UCSD-AML1 (cell line): ENCODE results near the gene TMC2.
"Not testable (repeated sequence)": the region's sequence is repeated elsewhere in the genome, so short reads cannot be mapped to it uniquely, and the experiment has no call there.

Experiments
- DNase-seq: peaks from one replicate; lab custom pipeline; 2025; ENCODE audit not compliant: unreplicated experiment; lab: John Stamatoyannopoulos, UW

The TMC2 gene

DNA sequence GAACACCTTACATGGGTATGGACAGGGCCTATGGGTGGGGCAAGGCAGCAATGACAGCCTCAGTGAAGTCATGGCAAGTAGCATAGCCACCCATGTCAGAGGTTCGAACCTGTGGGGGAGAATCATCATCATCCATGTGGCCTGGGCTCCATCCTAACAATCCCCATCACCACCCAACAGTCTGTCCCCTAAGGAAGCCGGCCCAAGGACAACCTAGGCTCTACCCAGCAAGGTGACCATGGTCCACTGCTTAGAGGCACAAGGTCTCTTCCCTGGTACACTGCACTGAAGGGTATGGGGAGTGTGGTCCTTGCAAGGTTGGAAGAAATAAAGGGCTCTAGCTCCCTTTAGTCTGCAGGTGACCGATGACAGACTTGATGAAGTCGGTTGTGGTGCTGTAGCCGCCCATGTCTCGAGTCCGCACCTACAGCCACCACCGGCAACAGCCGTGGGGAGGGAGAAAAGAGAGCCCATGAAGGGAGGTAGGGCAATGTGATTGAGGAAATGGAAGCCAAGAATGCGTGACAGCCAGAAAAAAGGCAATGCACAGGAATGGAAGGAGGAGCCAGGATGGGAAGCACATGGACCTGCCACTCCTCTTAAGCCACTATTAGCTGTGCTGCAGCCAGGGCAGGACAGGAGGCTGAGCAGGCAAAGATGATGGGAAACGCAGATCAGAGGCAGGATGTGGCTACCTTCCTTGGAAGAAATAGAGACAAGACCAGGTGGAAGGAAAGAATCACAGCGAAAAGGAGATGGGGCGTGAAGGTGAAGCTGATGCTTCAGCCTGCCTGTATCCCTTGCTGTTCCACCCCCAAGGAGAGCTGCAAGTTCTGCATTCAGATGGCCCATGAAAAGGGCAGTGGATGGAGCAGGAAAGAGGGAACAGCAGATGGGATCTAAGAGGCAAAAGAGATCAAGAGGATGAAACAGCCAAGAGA, 122.3 kb downstream of the TMC2 start:
- DNase-seq: no peak

DNA sequence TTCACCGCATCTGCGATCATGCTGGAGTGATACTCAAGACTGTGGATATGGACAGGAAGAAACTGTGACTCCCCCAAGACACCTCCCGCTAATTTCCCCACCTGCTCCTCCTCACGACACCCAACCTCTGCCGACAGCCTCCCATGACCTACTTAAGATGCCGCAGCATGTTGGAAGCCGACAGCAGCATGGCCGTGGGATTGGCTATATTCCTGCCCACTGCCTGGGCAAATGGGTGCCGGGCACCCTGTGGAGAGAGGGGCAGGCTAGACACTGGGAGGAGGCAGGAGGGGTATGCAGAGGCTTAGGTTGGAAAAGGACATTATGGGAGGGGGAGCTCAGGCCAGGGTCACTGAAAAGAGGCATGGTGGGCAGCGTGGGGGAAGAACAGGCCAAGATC, 123.2 kb downstream of the TMC2 start:
- no peak for DNase-seq

DNA sequence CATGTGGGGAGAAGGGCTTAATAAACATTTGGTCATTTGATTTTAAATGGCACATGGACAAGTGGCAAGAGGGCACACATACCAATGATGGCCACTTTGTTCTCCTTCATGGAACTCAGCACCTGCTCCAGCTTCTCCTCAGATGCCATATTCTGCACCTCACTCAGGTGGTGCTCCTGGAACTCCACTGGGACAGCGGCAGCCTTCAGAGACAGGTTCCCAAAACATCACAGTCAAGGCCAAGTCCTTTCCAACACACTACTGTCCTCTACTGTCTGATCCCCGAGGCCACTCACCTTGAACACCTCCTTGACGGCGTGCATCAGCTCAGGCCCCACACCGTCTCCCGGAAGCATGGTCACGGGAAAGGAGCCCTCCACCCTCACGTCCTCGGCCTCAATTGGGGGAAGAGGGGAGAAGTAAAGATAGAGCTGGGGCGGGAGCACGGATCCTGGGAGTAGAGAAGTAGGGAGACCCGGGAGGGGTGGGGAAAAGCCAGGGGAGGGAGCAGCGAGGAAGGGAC, 127.1 kb downstream of the TMC2 start:
- DNase-seq: no peak

DNA sequence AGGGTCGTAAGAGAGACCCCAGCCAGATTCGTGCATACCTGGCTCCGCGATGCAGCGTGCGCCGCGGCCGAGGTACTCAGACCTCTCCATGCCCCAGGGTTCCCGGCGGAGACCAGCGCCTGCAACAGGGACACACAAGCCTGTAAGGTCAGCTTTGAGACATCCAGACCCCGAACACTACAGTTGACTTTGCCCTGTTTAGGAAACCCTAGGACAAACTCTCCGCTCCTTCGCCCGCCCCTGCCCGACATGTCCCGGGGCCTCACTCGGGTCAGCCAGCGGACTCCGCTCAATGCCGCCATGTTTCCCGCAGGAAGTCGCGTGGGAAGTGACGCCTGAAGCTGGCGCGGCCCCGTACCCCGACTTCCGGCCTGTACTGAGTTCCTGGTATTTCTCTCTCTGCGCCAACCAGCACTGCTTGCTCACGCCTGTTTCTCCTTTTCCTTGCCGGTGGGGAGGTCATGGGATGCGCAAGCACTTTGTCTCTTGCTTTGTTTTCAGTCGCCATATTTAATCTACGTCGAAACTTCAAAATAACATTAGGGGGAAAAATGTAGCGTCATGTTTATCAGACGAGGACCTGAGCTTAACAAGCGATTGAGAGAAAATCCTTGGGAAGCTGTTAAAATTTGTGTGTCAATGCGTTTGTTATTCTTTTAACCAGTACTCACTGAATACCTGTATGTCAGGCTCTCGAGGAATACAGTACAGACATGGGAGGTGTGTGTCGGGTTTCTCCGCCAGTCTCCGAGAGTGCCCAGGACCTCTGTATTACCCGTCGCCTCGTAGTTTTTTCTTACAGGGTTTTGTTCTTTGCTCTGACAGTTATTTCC, 127.7 kb downstream of the TMC2 start, which contains the start of gene IDH3B:
Gene IDH3B, minus strand, starts transcription at position 330 of the 833 bp plus-strand sequence. Its CDS starts 28 bp downstream, at position 302.
- peak; percentile 89 for DNase-seq

DNA sequence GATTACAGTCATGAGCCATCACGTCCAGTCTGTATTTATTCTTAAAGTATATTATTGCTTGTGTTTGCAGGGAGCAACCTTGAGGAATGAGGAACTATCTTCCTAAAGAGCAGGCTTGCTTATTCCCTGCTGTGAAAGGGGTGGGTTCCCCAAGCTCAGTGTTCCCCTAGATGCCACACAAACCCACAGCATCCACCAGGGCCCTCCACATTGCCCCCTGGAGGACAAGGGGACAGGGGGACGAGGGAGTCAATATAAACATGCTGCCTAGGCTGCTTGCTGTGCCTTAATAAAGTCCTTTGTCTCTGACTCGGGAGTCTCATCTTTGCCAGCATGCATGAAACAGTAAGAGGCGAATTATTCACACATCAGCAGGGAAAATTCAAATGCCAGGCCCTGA, 135.6 kb downstream of the TMC2 start:
- DNase-seq: peak; percentile 24

DNA sequence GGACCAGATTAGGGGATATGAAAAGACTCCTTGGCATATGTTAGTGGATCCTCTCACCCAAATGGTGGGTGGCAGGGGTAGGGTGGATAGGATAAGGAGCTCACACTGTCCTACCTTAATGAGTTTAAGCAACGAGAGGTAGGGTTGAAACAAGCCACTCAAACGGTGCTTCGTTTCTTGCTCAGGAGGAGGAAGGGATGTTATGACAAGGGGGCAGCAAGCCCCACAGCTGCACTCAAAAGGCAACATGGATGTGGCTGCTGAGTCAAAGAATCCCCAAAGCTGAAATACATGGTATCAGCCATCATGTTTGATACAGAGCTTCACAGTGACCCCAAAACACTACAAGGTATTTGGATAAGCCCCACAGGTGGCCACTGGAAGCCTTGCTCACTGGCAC, 136.1 kb downstream of the TMC2 start:
- DNase-seq: no peak

GRCh38 chr20:2673453-2673852, 137.1 kb downstream of the TMC2 start:
- DNase-seq: no peak

DNA sequence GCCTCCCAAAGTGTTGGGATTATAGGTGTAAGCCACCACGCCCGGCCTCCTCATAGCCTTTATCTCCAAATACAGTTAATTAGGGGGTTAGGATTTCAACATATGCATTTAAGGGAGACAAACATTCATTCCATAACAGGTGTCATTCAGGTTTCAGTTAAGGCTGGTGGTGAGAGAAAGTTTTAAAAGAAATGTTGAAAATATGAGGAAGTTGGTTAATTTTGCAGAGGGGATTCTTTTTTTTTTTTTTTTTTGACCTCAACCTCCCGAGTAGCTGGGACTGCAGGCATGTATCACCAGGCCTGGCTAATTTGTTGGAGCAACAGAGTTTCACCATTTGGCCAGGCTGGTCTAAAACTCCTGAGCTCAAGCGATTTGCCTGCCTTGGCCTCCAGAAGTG, 143.7 kb downstream of the TMC2 start:
- no peak for DNase-seq

DNA sequence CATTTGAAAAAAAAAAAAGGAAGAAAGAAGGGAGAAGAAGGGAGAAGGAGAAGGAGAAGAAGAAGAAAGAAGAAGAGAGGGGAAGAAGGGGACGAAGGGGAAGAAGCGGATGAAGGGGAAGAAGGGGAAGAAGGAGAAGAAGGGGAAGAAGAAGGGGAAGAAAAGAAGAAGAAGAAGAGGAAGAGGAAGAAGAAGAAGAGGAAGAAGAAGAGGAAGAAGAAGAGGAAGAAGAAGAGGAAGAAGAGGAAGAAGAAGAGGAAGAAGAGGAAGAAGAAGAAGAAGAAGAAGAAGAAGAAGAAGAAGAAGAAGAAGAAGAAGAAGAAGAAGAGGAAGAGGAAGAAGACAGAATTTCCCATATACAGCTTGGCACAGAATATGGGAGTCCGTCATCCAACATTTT, 145.7 kb downstream of the TMC2 start:
- not testable (repeated sequence) for DNase-seq

GRCh38 chr20:2684817-2685216, 148.4 kb downstream of the TMC2 start:
- peak; percentile 50 for DNase-seq

DNA sequence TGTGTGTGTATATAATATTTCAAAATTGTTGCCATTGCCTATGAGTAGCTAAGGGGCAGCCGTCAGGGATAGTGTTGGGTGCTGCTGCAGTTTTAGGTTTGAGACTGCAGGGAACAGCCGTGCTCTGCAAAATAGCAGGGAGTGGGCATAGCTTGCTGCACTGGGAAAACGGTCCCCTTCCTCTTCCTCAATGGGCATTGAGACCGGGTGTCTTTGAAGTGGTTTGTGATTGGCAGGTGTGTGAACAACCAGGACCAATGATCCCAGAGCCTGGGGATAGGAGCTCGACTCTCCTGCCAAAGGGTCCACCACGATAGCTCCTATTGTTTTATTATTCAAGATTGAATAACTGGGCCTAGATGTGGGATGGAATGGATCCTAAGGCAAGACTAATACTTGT, 151.1 kb downstream of the TMC2 start:
- no peak for DNase-seq

- DNase-seq: peak; percentile 88
Observed at GRCh38 chr20:2688041-2688591, 151.7 kb downstream of the TMC2 start.

DNA sequence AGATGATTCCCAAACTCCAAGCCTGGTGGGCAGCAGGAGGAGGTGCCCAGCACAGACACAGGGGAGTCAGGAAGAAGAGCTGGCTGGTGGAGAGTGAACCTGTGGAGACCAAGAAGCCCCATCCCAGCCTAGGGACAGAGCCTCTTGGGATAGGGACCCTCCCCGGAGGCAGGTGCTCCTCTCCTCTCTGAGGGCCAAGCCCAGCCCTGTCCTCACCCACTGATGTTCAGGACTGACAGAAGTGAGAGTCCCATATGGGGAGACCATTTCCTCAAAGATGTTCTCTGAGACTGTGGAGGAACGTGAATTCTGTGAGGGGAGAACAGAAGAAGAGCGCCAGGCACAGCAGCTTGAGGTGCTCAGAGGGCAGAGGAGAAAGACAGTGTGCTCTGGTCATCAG, 153.8 kb downstream of the TMC2 start:
- no peak for DNase-seq

- DNase-seq: no peak
Observed at GRCh38 chr20:2690718-2691117, 154.3 kb downstream of the TMC2 start.

DNA sequence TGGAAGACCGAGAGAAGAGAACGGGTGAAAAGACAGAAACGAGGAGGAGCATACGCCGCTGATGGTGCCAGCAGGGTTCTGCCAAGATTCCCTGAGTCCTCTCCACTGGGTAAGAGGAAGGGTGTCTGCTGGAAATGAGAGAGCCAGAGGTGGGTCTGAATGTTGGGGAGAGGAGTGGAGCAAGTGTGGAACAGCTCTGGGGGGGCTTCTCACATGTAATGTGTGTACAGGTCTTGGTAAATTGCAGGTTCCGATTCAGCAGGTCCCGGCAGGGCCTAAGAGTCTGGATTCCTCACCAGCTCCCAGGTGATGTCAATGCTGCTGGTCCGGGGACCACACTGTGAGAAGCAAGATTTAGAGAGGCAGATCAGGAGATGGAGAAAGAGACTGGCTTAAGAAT, 154.8 kb downstream of the TMC2 start:
- DNase-seq: no peak
